ENCODE measurements around the gene NCKAP5L.
"Not testable (repeated sequence)": the region's sequence is repeated elsewhere in the genome, so short reads cannot be mapped to it uniquely, and the experiment has no call there.

The NCKAP5L gene

GRCh38 chr12:49866859-49867569, 38.8 kb upstream of the NCKAP5L start:
- Histone ChIP-seq H4K20me1 (no peaks in the 10 kb centered on the region), H3K4me1 (peaks cover 0 to 10% (median 9%) of the 10 kb centered on the region in 10 experiments; a peak in 11 of 20 replicates), H3K4me3 (no peak overlapping the region), H3K4me2 (no peak overlapping the region), H3K27ac (no peak overlapping the region), H3K27me3 (no peaks in the 10 kb centered on the region), H3K9ac (peak overlapping the region in 1 of 11 experiments; percentile 31; a peak in 2 of 22 replicates), H3K9me3 (replicated peaks in 1 of 11) (no peaks in the 10 kb centered on the region), H3K36me3 (no peaks in the 10 kb centered on the region)
- no peak for TF ChIP-seq Cebpa-rat (IDR thresholded peaks at IDR 0.05)

DNA sequence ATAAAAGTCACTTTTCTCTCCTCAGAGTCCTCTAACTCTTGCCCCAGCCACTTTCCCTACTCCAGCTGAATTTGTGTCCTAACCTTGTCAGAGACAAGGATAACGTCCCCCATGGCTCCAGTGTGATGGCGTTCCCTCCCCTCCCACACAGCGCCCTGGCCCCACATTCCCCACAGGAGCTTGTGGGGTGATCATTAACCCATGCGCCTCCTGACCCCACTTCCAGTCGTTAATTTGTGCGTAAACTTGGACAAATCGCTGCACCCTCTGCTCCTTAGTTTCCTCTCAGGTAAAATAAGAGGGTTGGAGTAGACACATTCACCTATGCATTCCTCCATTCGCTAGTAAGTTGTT, 37.5 kb upstream of the NCKAP5L start:
- Histone ChIP-seq H3K4me3 (no peak overlapping the region), H4K20me1 (no peaks in the 10 kb centered on the region), H3K27me3 (no peaks in the 10 kb centered on the region), H3K36me3 (no peaks in the 10 kb centered on the region), H3K4me1 (peaks cover 0 to 10% (median 9%) of the 10 kb centered on the region in 10 experiments; a peak in 11 of 20 replicates), H3K27ac (no peak overlapping the region), H3K9ac (no peak overlapping the region), H3K4me2 (no peak overlapping the region), H3K9me3 (replicated peaks in 1 of 11) (peaks cover 0 to 5% (median 0%) of the 10 kb centered on the region in 11 experiments; a peak in 7 of 22 replicates)
- no peak for TF ChIP-seq Cebpa-rat (IDR thresholded peaks at IDR 0.05)

DNA sequence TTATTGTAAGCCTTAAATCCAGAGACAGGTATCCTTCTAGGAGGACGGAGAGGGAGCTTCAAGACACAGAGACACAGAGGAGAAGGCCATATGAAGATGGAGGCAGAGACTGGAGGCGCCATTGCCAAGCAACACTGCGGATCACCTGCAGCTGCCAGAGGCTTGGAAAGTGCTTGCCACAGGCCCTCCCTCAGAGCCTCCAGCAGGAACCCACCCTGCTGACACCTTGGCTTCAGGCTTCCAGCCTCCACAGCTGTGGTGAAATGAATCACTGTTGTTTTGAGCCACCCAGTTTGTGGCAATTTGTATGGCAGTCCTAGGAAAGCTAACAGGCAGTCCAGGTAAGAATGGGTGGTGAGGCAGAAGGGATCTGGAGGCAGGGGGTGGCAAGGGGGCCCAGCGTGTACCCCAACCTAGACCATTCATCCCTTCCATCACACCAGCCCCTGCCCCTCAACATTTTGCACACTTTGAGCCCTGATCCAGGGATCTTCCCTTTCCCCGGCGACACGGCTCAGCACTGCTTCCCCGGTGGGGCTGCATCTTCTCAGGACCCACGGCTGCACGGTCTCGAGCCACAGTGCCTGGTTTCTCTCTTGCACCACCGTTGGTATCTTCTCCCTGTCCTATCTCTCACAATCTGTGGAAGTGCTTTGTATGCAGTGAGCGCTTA, 37.0 kb upstream of the NCKAP5L start:
- Histone ChIP-seq H3K27me3 (no peaks in the 10 kb centered on the region), H3K4me3 (no peak overlapping the region), H3K9ac (no peak overlapping the region), H3K36me3 (no peaks in the 10 kb centered on the region), H3K9me3 (replicated peaks in 1 of 11) (peaks cover 0 to 8% (median 0%) of the 10 kb centered on the region in 11 experiments; a peak in 7 of 22 replicates), H3K4me1 (peaks cover 0 to 10% (median 9%) of the 10 kb centered on the region in 10 experiments; a peak in 11 of 20 replicates), H3K4me2 (no peak overlapping the region), H3K27ac (no peak overlapping the region), H4K20me1 (no peaks in the 10 kb centered on the region)
- no peak for TF ChIP-seq Cebpa-rat (IDR thresholded peaks at IDR 0.05)

DNA sequence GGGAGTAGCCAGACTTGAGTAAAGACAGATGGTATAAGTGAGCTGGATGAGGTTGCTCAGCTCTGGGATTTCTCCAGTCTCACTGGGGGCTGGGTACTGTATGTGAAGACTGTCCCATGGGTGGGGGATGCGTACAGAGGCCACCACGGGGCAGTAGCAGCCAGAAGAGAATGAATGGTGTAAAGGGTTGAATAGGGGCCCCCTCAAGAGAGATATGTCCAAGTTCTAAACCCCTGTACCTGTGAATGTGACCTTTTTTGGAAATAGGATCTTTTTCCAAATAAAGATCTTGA, 36.5 kb upstream of the NCKAP5L start:
- no peaks in the 10 kb centered on the region for H3K27me3 ChIP-seq
- TF ChIP-seq Cebpa-rat (IDR thresholded peaks at IDR 0.05) = no peak
- peaks cover 0 to 13% (median 4%) of the 10 kb centered on the region in 11 experiments; a peak in 12 of 22 replicates for H3K9me3 ChIP-seq (replicated peaks in 1 of 11)
- peaks cover 0 to 10% (median 9%) of the 10 kb centered on the region in 10 experiments; a peak in 11 of 20 replicates for H3K4me1 ChIP-seq
- H3K36me3 ChIP-seq = no peaks in the 10 kb centered on the region
- no peak overlapping the region for H3K4me3 ChIP-seq
- no peak overlapping the region for H3K4me2 ChIP-seq
- H3K9ac ChIP-seq = no peak overlapping the region
- H3K27ac ChIP-seq = no peak overlapping the region
- H4K20me1 ChIP-seq = no peaks in the 10 kb centered on the region

- Histone ChIP-seq H3K4me1 (peaks cover 0 to 4% (median 3%) of the 10 kb centered on the region in 10 experiments; a peak in 11 of 20 replicates), H3K4me3 (no peak overlapping the region), H3K27me3 (no peaks in the 10 kb centered on the region), H3K9ac (no peak overlapping the region), H3K4me2 (no peak overlapping the region), H3K36me3 (no peaks in the 10 kb centered on the region), H4K20me1 (no peaks in the 10 kb centered on the region), H3K9me3 (replicated peaks in 1 of 11) (peaks cover 0 to 18% (median 8%) of the 10 kb centered on the region in 11 experiments; a peak in 12 of 22 replicates), H3K27ac (no peak overlapping the region)
- TF ChIP-seq Cebpa-rat (IDR thresholded peaks at IDR 0.05) = no peak
These were observed 36.0 kb upstream of the NCKAP5L start for GRCh38 chr12:49863946-49864797.

DNA sequence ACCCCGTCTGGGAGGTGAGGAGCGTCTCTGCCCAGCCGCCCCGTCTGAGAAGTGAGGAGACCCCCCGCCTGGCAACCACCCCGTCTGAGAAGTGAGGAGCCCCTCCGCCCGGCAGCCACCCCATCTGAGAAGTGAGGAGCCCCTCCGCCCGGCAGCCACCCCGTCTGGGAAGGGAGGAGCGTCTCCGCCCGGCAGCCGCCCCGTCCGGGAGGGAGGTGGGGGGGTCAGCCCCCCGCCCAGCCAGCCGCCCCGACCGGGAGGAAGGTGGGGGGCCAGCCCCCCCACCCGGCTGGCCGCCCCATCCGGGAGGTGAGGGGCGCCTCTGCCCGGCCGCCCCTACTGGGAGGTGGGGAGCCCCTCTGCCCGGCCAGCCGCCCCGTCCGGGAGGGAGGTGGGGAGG, 32.7 kb upstream of the NCKAP5L start:
- H3K27ac ChIP-seq = not testable (repeated sequence)

GRCh38 chr12:49855890-49856289, 27.7 kb upstream of the NCKAP5L start:
- not testable (repeated sequence) for H4K20me1 ChIP-seq, H3K9ac ChIP-seq, H3K27me3 ChIP-seq, H3K4me2 ChIP-seq, H3K4me3 ChIP-seq, H3K36me3 ChIP-seq, H3K4me1 ChIP-seq, H3K27ac ChIP-seq
- peaks cover 0 to 17% (median 8%) of the 10 kb centered on the region in 11 experiments; a peak in 12 of 22 replicates for H3K9me3 ChIP-seq (replicated peaks in 1 of 11)

More for the DNA sequence above, 32.7 kb upstream of the NCKAP5L start:
- not testable (repeated sequence) for H3K9ac ChIP-seq, H3K4me2 ChIP-seq, H3K4me1 ChIP-seq, H4K20me1 ChIP-seq, H3K27me3 ChIP-seq, H3K4me3 ChIP-seq, H3K36me3 ChIP-seq
- H3K9me3 ChIP-seq (replicated peaks in 1 of 11) = peaks cover 0 to 21% (median 8%) of the 10 kb centered on the region in 11 experiments; a peak in 12 of 22 replicates

- H4K20me1 ChIP-seq = no peaks in the 10 kb centered on the region
- no peaks in the 10 kb centered on the region for H3K36me3 ChIP-seq
- TF ChIP-seq Cebpa-rat (IDR thresholded peaks at IDR 0.05) = no peak
- H3K4me3 ChIP-seq = no peak overlapping the region
- H3K9me3 ChIP-seq (replicated peaks in 1 of 11) = peaks cover 0 to 10% (median 5%) of the 10 kb centered on the region in 11 experiments; a peak in 9 of 22 replicates
- H3K27me3 ChIP-seq = no peaks in the 10 kb centered on the region
- H3K4me2 ChIP-seq = no peak overlapping the region
- H3K27ac ChIP-seq = no peak overlapping the region
- no peak overlapping the region for H3K9ac ChIP-seq
- H3K4me1 ChIP-seq = no peaks in the 10 kb centered on the region
These were observed 26.8 kb upstream of the NCKAP5L start for GRCh38 chr12:49854976-49855375.

DNA sequence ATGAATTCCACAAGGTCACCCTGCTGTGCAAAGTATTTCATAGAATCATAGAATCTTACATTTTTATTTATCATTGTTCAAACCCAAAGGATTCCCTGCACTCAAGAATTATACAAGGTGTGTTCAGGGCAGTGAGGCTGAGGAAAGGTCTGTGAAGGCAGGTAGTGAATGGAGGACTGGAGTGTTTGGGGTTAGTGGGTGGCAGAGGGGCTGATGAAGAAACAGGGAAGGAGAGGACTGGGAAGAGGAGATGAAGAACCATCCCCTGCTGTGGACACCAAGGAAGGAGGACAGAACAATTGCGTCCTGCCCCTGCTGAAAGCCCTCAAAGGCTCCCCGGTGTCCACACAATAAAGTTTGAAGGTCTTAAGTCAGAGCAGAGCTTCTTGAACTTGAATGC, 25.5 kb upstream of the NCKAP5L start:
- no peak overlapping the region for H3K27ac ChIP-seq
- no peaks in the 10 kb centered on the region for H3K27me3 ChIP-seq
- TF ChIP-seq Cebpa-rat (IDR thresholded peaks at IDR 0.05) = no peak
- H3K4me2 ChIP-seq = no peak overlapping the region
- no peaks in the 10 kb centered on the region for H3K36me3 ChIP-seq
- H3K4me1 ChIP-seq = no peaks in the 10 kb centered on the region
- no peaks in the 10 kb centered on the region for H3K9me3 ChIP-seq (replicated peaks in 1 of 11)
- H3K9ac ChIP-seq = no peak overlapping the region
- no peaks in the 10 kb centered on the region for H4K20me1 ChIP-seq
- no peak overlapping the region for H3K4me3 ChIP-seq
